HG02870 (cell line): ENCODE measurements around the gene DOK6.
"Not testable (repeated sequence)": the region's sequence is repeated elsewhere in the genome, so short reads cannot be mapped to it uniquely, and the experiment has no call there.

Experiments
- ATAC-seq: cut with Tn5 transposase; IDR thresholded peaks from one replicate; pipeline ENCODE4 v1.9.1; 2021; ENCODE audit warnings: mild to moderate bottlenecking, moderate library complexity; ENCODE audit not compliant: unreplicated experiment

The DOK6 gene

GRCh38 chr18:69400253-69400975, at the start of gene DOK6:
Gene DOK6 (plus strand): TSS chr18:69400888.
- no peak for ATAC-seq

GRCh38 chr18:69353023-69353422, 47.7 kb upstream of the DOK6 start:
- no peak for ATAC-seq

GRCh38 chr18:69357590-69357989, 43.1 kb upstream of the DOK6 start:
- no peak for ATAC-seq

- no peak for ATAC-seq
These were observed 42.3 kb upstream of the DOK6 start for GRCh38 chr18:69358212-69358895.

- not testable (repeated sequence) for ATAC-seq
These were observed 40.9 kb upstream of the DOK6 start for GRCh38 chr18:69359768-69360167.

GRCh38 chr18:69364930-69365329, 35.8 kb upstream of the DOK6 start:
- no peak for ATAC-seq

- ATAC-seq, result no peak
These were observed 35.0 kb upstream of the DOK6 start for GRCh38 chr18:69365658-69366057.

- no peak for ATAC-seq
These were observed 33.6 kb upstream of the DOK6 start for GRCh38 chr18:69367104-69367503.

GRCh38 chr18:69371729-69372128, 29.0 kb upstream of the DOK6 start:
- no peak for ATAC-seq

GRCh38 chr18:69380324-69380723, 20.4 kb upstream of the DOK6 start:
- ATAC-seq, result no peak

GRCh38 chr18:69383186-69383585, 17.5 kb upstream of the DOK6 start:
- ATAC-seq, result no peak

GRCh38 chr18:69387186-69387585, 13.5 kb upstream of the DOK6 start:
- no peak for ATAC-seq

GRCh38 chr18:69388222-69388621, 12.5 kb upstream of the DOK6 start:
- ATAC-seq, result no peak

- no peak for ATAC-seq
These were observed 3.6 kb upstream of the DOK6 start for GRCh38 chr18:69397096-69397495.

- no peak for ATAC-seq
These were observed 1.4 kb upstream of the DOK6 start for GRCh38 chr18:69399253-69399652.

GRCh38 chr18:69400976-69401225, 213 bp downstream of the DOK6 start:
- ATAC-seq, result no peak

GRCh38 chr18:69401226-69401971, 711 bp downstream of the DOK6 start:
- no peak for ATAC-seq

- ATAC-seq, result no peak
These were observed 1.4 kb downstream of the DOK6 start for GRCh38 chr18:69401972-69402532.

- no peak for ATAC-seq
These were observed 1.9 kb downstream of the DOK6 start for GRCh38 chr18:69402533-69402989.

- no peak for ATAC-seq
These were observed 7.8 kb downstream of the DOK6 start for GRCh38 chr18:69408522-69408921.

- ATAC-seq, result no peak
These were observed 10.5 kb downstream of the DOK6 start for GRCh38 chr18:69411199-69411598.

- ATAC-seq, result no peak
These were observed 13.5 kb downstream of the DOK6 start for GRCh38 chr18:69414184-69414583.
